HCT116 (cell line): ENCODE data around the gene ENPP5. TPM values are rescaled to one million over a fixed set of nuclear protein-coding genes. Genes with fewer than 3 reads are reported as not detected.

Experiments used
- ATAC-seq: fragments of 200-7000 bp; cut with Tn5 transposase; 2 replicates; pipeline ENCODE4 v1.9.1; 2020; ENCODE audit warnings: mild to moderate bottlenecking, moderate library complexity
- BruUV-seq: library from RNA; stranded (reverse); fragments of 400-500 nt; replicated peaks from 2 replicates; lab custom pipeline; 2021; lab: Mats Ljungman, UMichigan
- CTCF ChIA-PET: fragments of 300-600 bp; sonication (Branson Sonifier 250); formaldehyde crosslinking; loops from one replicate; lab custom pipeline; 2021; ENCODE audit warnings: antibody characterized with exemption; lab: Charles Lee
- POLR2A ChIA-PET: fragments of 300-600, 350-600 bp; sonication (Branson Sonifier 250); formaldehyde crosslinking; loops from one replicate; lab custom pipeline; 2021; ENCODE audit warnings: antibody characterized with exemption; lab: Charles Lee
- RAD21 ChIA-PET, 2 experiments: fragments of 300-600 bp; sonication (Branson Sonifier 250); formaldehyde crosslinking; loops; one replicate each; lab custom pipeline; 2023; ENCODE audit warnings: low total read pairs in 2 of 2; ENCODE audit not compliant: uncharacterized antibody in 2 of 2, unreplicated experiment in 2 of 2, low non-redundant PET in 1 of 2; lab: Charles Lee
- DNase-seq: peaks from one replicate; pipeline ENCODE4 v3.0.0-alpha.2; 2010; ENCODE audit warnings: low read depth, low spot score
- H2AFZ ChIP-seq: fragments of 200-600 bp; shearing (Covaris generic), sonication (generic); 2 replicates; pipeline ENCODE4 v1.6.1; 2017; ENCODE audit warnings: low read depth, mixed run types, mixed read lengths, antibody characterized with exemption, low read length; ENCODE audit not compliant: poor library complexity, severe bottlenecking
- H3K27ac ChIP-seq: 2 replicates; pipeline ENCODE4 v1.5.1; 2012; ENCODE audit warnings: low read depth, low read length
- H3K27me3 ChIP-seq: fragments of 200-600 bp; sonication (generic); 2 replicates; pipeline ENCODE4 v1.6.1; 2016; ENCODE audit warnings: mixed run types, low read length, mixed read lengths; ENCODE audit not compliant: insufficient read depth
- H3K36me3 ChIP-seq, 2 experiments: fragments of 200-500 bp in 1 of 2; fragments of 200-600 bp in 1 of 2; sonication (Bioruptor generic) in 1 of 2; sonication (generic) in 1 of 2; 2 replicates each; pipeline versions ENCODE4 v1.5.1 to v1.6.1; 2014 to 2016; ENCODE audit warnings: low read length in 2 of 2, inconsistent platforms in 1 of 2, mixed read lengths in 1 of 2, mixed run types in 1 of 2; ENCODE audit not compliant: insufficient read depth in 2 of 2, control insufficient read depth in 1 of 2
- H3K4me1 ChIP-seq, 2 experiments: fragments of 200-600 bp in 1 of 2; sonication (generic) in 1 of 2; 2 replicates each; pipeline versions ENCODE4 v1.5.1 to v1.6.1; 2012 to 2017; ENCODE audit warnings: low read length in 2 of 2, inconsistent platforms in 1 of 2, mild to moderate bottlenecking in 1 of 2, mixed read lengths in 1 of 2, mixed run types in 1 of 2, moderate library complexity in 1 of 2; ENCODE audit not compliant: insufficient read depth in 2 of 2, control insufficient read depth in 1 of 2
- H3K4me2 ChIP-seq: fragments of 200-600 bp; sonication (generic); 2 replicates; pipeline ENCODE4 v1.6.1; 2017; ENCODE audit warnings: mixed run types, low read length, mixed read lengths
- H3K4me3 ChIP-seq, 2 experiments: fragments of 200-600 bp in 1 of 2; sonication (generic) in 1 of 2; replicated peaks in 1 of 2; 2 replicates each; pipeline ENCODE4 v1.5.1; 2011 to 2016; ENCODE audit warnings: low read length in 2 of 2, control low read depth in 1 of 2, low read depth in 1 of 2, mild to moderate bottlenecking in 1 of 2, mixed read lengths in 1 of 2, mixed run types in 1 of 2
- H3K79me2 ChIP-seq: fragments of 200-600 bp; sonication (generic); 2 replicates; pipeline ENCODE4 v1.6.1; 2017; ENCODE audit warnings: mild to moderate bottlenecking, mixed run types, low read length, moderate library complexity, mixed read lengths; ENCODE audit not compliant: insufficient read depth
- H3K9ac ChIP-seq: fragments of 200-600 bp; sonication (generic); 2 replicates; pipeline ENCODE4 v1.6.1; 2016; ENCODE audit warnings: low read length, mixed read lengths
- H3K9me2 ChIP-seq: fragments of 200-600 bp; sonication (generic), shearing (Covaris generic); 2 replicates; pipeline ENCODE4 v1.6.1; 2017; ENCODE audit warnings: mixed run types, mild to moderate bottlenecking, moderate library complexity; ENCODE audit not compliant: insufficient read depth
- H3K9me3 ChIP-seq, 2 experiments: fragments of 200-500 bp in 1 of 2; fragments of 200-600 bp in 1 of 2; sonication (Bioruptor generic) in 1 of 2; sonication (generic) in 1 of 2; 2 replicates each; pipeline ENCODE4 v1.6.1; 2014 to 2017; ENCODE audit warnings: low read length in 2 of 2, mixed read lengths in 2 of 2, inconsistent platforms in 1 of 2, low read depth in 1 of 2, mild to moderate bottlenecking in 1 of 2, mixed run types in 1 of 2, moderate library complexity in 1 of 2; ENCODE audit not compliant: control insufficient read depth in 1 of 2, insufficient read depth in 1 of 2
- H4K20me1 ChIP-seq: fragments of 200-600 bp; sonication (generic), shearing (Covaris generic); 2 replicates; pipeline ENCODE4 v1.6.1; 2017; ENCODE audit warnings: mixed run types, mild to moderate bottlenecking, moderate library complexity; ENCODE audit not compliant: insufficient read depth
- CEBPB ChIP-seq: IDR thresholded peaks from 2 replicates; pipeline ENCODE4 v1.6.1; 2012; ENCODE audit warnings: low read depth
- EGR1 ChIP-seq: IDR thresholded peaks from 2 replicates; pipeline ENCODE4 v1.6.1; 2012; ENCODE audit warnings: low read depth
- ELF1 ChIP-seq: IDR thresholded peaks from 2 replicates; pipeline ENCODE4 v1.6.1; 2012; ENCODE audit warnings: low read depth, borderline replicate concordance
- EZH2 ChIP-seq: fragments of 200-600 bp; sonication (generic); IDR thresholded peaks from 2 replicates; pipeline ENCODE4 v1.6.1; 2017; ENCODE audit warnings: antibody characterized with exemption, mixed run types
- EZH2phosphoT487 ChIP-seq: fragments of 200-600 bp; IDR thresholded peaks from 2 replicates; pipeline ENCODE4 v1.6.1; 2018; ENCODE audit warnings: antibody characterized with exemption, borderline replicate concordance
- FOSL1 ChIP-seq: IDR thresholded peaks from 2 replicates; pipeline ENCODE4 v1.6.1; 2012; ENCODE audit warnings: low read depth
- JUND ChIP-seq: IDR thresholded peaks from 2 replicates; pipeline ENCODE4 v1.6.1; 2012
- MAX ChIP-seq: IDR thresholded peaks from 2 replicates; pipeline ENCODE4 v1.6.1; 2012
- POLR2A ChIP-seq: IDR thresholded peaks from 2 replicates; pipeline ENCODE4 v1.7.0; 2011; ENCODE audit warnings: borderline replicate concordance; ENCODE audit not compliant: insufficient read depth, insufficient read length; ENCODE audit errors: extremely low read depth
- POLR2AphosphoS5 ChIP-seq: IDR thresholded peaks from 2 replicates; pipeline ENCODE4 v1.6.1; 2011; ENCODE audit warnings: mild to moderate bottlenecking, low read depth, low read length, moderate library complexity
- RAD21 ChIP-seq: IDR thresholded peaks from 2 replicates; pipeline ENCODE4 v1.6.1; 2012; ENCODE audit warnings: low read depth, mild to moderate bottlenecking
- SIN3A ChIP-seq: IDR thresholded peaks from 2 replicates; pipeline ENCODE4 v1.6.1; 2012; ENCODE audit warnings: low read depth
- SRF ChIP-seq: IDR thresholded peaks from 2 replicates; pipeline ENCODE4 v1.6.1; 2012; ENCODE audit warnings: low read depth
- TCF7L2 ChIP-seq: IDR thresholded peaks from 2 replicates; pipeline ENCODE4 v1.7.0; 2011; ENCODE audit warnings: borderline replicate concordance, inconsistent platforms; ENCODE audit not compliant: insufficient read depth, insufficient read length; ENCODE audit errors: extremely low read depth
- YY1 ChIP-seq: IDR thresholded peaks from 2 replicates; pipeline ENCODE4 v1.6.1; 2011; ENCODE audit warnings: low read length, low read depth, moderate library complexity, mild to moderate bottlenecking; ENCODE audit not compliant: insufficient replicate concordance; ENCODE audit errors: extremely low read depth
- ZBTB33 ChIP-seq: IDR thresholded peaks from 2 replicates; pipeline ENCODE4 v1.6.1; 2011; ENCODE audit warnings: mild to moderate bottlenecking, low read length, moderate library complexity; ENCODE audit not compliant: insufficient replicate concordance; ENCODE audit errors: extremely low read depth
- ZFX ChIP-seq: fragments of 450-650 bp; IDR thresholded peaks from 2 replicates; pipeline ENCODE4 v1.6.1; 2017
- ZNF274 ChIP-seq: fragments of 200-500 bp; sonication (Bioruptor generic); IDR thresholded peaks from 2 replicates; pipeline ENCODE4 v1.6.1; 2014; ENCODE audit warnings: mild to moderate bottlenecking, low read depth, low read length, inconsistent platforms
- intact Hi-C: fragments of 100-400 bp; cut with micrococcal nuclease; formaldehyde crosslinking; loops from 2 replicates; pipeline ENCODE4 v1.10.0; 2022
- total RNA-seq: library from RNA; stranded (reverse); gene quantifications from one replicate; pipeline ENCODE4 v1.2.1, GENCODE V29; 2021; ENCODE audit not compliant: unreplicated experiment

ENPP5 gene
- total RNA-seq, 1 experiment from 2014 or later: 4.5 TPM

DNA sequence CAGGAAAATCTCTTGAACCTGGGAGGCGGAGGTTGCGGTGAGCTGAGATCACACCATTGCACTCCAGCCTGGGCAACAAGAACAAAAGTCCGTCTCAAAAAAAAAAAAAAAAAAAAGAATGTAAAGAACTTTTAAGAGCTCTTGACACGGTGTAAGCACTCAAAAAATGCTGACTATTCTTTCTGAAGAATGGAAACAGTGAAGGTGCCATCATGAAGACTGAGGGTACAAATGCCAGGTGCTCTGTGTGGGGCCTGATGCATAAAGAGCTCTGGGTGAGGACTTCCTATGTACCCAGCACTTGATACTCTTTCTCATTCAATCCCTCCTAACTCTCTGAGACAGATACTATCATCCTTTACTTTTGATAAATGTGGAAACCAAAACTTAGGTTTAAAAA lies 45.0 kb upstream of the ENPP5 start:
- H3K4me2 ChIP-seq: no peak overlapping the region
- no peaks in the 10 kb centered on the region for H3K79me2 ChIP-seq
- no peak overlapping the region for H3K4me3 ChIP-seq
- ChIA-PET POLR2A (no interaction called here), RAD21 (no interaction called here), CTCF (interaction anchor here (1.1 kb wide), 1 partner anchor 96 kb away, joined by 5 read pairs; no protein-coding TSS in a partner anchor)
- intact Hi-C loops: no loop called here
- BruUV-seq: no TSS peak
- H3K9me3 ChIP-seq: no peaks in the 10 kb centered on the region
- H3K27me3 ChIP-seq: no peaks in the 10 kb centered on the region
- H3K9ac ChIP-seq: no peak overlapping the region
- no peaks in the 10 kb centered on the region for H4K20me1 ChIP-seq
- H3K27ac ChIP-seq: no peak overlapping the region
- no peak overlapping the region for H2AFZ ChIP-seq
- H3K36me3 ChIP-seq: no peaks in the 10 kb centered on the region
- DNase-seq: no peak
- TF ChIP-seq CEBPB (no peak), SRF (no peak), EGR1 (no peak), ZFX (no peak), EZH2phosphoT487 (no peak), YY1 (no peak), ZNF274 (no peak), MAX (no peak), POLR2A (no peak), TCF7L2 (no peak)
- H3K9me2 ChIP-seq: no peaks in the 10 kb centered on the region
- ATAC-seq: no peak
- H3K4me1 ChIP-seq: no peaks in the 10 kb centered on the region

DNA sequence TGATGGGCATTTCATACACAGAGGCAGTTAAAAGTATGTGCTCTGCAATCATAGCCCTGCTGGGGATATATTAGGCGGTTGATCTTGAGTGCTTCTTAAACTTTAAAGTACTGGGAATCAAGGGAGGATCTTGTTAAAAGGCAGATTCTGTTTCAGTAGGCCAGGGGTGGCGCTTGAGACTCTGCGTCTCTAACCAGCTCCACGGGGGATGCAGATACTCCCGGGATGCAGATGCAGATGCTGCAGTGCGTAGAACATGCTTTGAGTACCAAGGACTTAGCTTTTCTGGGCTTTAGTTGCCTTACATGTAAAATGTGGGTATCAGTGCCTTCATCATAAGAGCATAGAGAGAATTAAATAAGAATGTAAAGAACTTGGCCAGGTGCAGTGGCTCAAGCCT lies 44.4 kb upstream of the ENPP5 start:
- Histone ChIP-seq H3K9me3 (no peaks in the 10 kb centered on the region), H3K4me2 (no peak overlapping the region), H3K4me3 (no peak overlapping the region), H3K27me3 (no peaks in the 10 kb centered on the region), H3K27ac (no peak overlapping the region), H3K4me1 (no peaks in the 10 kb centered on the region), H3K9me2 (no peaks in the 10 kb centered on the region), H4K20me1 (no peaks in the 10 kb centered on the region), H3K9ac (no peak overlapping the region), H3K79me2 (no peaks in the 10 kb centered on the region), H3K36me3 (no peaks in the 10 kb centered on the region), H2AFZ (no peak overlapping the region)
- no peak for DNase-seq
- intact Hi-C loops: no loop called here
- ChIA-PET CTCF (interaction anchor here (1.1 kb wide), 2 partner anchors 95 to 125 kb away, joined by 3 to 5 read pairs; no protein-coding TSS in a partner anchor), POLR2A (no interaction called here), RAD21 (no interaction called here)
- no peak for ATAC-seq
- BruUV-seq: no TSS peak
- TF ChIP-seq TCF7L2 (no peak), SRF (no peak), EGR1 (no peak), YY1 (no peak), EZH2phosphoT487 (no peak), ZFX (no peak), JUND (no peak), ELF1 (no peak), POLR2A (no peak), ZBTB33 (no peak), FOSL1 (no peak), SIN3A (no peak), POLR2AphosphoS5 (no peak), RAD21 (no peak), EZH2 (no peak)
